HG03378 (cell line): Measurements from ENCODE around the gene SLC35B3.
"Not testable (repeated sequence)": the region's sequence is repeated elsewhere in the genome, so short reads cannot be mapped to it uniquely, and the experiment has no call there.

ENCODE experiments used
- ATAC-seq: cut with Tn5 transposase; IDR thresholded peaks from one replicate; pipeline ENCODE4 v1.9.1; 2021; ENCODE audit warnings: mild to moderate bottlenecking, moderate library complexity; ENCODE audit not compliant: unreplicated experiment

The SLC35B3 gene

DNA sequence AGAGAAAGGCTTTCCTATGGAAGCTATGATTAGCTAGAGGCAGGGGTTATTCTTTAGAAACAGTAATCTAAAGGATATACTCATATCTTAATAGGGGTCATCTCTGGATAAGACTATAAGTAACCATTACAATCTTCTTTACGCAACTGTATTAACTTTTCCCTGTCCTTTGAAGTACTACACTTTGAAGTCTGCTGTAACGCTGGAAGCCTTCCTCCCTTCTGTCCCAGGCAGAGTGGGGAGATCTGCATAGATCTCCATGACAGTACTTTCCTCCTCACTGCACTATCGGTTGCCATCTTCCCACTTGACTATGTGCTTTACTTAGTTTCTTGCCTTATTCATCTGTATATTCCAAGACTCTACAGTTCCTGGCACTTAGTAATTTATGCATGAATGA is 20.1 kb downstream of the SLC35B3 start:
- ATAC-seq = no peak

DNA sequence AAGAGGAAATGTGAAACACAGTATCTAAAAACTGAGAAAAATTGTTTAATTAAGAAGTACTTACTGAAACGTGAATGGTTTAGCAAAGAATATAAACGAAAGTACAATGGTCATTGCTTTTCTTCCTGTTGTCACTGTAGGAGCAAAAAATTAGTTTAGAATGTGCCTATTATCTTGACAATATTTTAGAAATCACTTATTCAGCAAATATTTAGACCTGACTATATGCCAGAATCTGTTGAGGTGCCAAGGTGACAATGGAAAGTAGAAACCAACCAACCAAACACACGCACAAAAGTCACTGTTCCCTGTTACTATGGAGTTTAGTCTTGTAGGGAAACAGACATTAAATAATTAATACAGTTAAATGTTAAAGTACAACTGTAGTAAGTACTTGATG is 20.5 kb downstream of the SLC35B3 start:
- ATAC-seq = no peak

DNA sequence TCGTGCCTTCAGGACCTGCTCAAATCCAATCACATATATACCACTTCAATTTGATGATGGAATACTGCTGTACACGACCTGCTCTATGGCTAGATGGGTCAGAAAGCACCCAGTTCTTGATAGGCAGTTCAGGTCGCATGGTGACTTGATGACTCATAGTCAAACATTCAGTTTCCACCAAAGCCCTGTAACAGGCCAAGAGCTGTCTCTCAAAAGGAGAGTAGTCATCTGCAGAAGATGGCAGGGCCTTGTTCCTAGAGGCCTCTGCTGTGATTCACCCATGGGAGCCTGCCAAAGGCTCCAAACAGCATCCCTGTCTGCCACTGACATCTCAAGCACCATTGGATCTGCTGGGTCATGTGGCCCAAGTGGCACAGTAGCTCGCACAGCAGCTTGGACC is 29.4 kb downstream of the SLC35B3 start:
- ATAC-seq = not testable (repeated sequence)

DNA sequence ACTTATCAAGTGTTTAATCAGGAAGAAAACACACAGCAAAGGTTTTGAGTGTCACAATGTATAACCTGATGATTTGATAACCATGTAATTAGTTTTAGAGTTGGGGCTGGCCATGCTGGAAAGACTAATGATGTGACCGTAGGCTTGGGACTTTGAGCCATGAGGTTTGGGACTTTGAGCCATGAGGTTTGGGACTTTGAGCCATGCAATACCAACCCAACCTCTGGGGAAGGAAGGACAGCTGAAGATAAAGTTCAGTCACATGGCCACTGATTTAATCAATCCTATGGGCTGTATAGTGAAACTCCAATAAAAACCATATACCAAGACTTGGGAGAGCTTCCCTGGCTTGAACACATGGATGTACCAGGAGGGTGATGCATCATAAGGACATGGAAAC is 32.8 kb downstream of the SLC35B3 start:
- ATAC-seq = no peak

DNA sequence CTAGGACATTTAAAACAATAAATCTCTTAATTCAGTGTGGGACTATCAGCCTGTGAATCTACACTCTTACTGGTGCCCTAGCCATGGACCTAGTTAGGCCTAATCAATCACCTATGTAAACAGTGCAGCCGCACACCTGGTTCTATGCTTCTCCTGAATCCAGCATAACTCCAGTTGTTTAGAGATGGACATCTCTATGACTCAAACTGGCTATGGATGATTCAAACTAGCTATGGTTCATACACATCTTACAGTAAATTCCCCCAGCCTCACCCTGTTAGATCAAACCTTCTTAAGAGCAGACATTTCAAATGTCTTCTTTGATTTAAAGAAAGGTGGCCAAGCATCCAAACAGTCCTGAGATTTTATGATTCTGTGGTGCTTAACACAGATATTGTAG is 34.7 kb downstream of the SLC35B3 start:
- ATAC-seq = no peak

DNA sequence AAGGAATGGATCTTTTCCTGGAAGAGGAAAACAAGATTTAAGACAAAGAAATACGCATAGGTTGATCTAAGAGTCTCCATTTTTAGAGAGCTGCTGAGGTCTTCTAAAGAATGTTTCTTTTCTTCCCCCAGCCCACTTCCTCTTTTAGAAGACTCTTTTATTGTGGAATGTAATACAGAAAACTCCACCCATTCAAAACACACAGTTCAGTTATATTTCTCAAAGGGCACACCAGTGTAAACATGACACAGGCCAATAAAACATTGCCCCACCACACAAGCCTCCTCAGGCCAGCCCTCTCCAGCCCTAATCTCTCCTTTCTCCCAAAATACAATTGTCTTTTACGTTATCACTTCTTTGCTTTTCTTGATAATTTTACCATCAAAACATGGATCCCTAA is 42.8 kb downstream of the SLC35B3 start:
- no peak for ATAC-seq

DNA sequence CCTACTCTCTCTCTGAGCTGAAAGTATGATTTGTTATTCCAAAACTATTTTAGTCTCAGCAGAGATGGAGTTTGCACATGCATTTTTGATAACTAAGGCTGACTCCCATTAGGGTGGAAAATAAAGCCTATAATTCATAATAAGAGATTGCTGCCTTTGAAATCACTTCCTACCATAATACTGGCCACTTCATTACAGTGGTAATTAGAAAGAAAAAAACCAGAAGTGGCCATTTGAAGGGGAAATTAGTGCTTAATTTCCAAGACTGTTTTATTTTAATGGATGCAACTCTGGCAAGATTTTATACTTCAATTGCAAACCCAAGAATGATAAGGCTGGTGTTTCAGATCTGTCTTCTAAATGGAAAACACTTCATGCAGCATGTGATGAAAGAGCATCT is 43.4 kb downstream of the SLC35B3 start:
- ATAC-seq = no peak

DNA sequence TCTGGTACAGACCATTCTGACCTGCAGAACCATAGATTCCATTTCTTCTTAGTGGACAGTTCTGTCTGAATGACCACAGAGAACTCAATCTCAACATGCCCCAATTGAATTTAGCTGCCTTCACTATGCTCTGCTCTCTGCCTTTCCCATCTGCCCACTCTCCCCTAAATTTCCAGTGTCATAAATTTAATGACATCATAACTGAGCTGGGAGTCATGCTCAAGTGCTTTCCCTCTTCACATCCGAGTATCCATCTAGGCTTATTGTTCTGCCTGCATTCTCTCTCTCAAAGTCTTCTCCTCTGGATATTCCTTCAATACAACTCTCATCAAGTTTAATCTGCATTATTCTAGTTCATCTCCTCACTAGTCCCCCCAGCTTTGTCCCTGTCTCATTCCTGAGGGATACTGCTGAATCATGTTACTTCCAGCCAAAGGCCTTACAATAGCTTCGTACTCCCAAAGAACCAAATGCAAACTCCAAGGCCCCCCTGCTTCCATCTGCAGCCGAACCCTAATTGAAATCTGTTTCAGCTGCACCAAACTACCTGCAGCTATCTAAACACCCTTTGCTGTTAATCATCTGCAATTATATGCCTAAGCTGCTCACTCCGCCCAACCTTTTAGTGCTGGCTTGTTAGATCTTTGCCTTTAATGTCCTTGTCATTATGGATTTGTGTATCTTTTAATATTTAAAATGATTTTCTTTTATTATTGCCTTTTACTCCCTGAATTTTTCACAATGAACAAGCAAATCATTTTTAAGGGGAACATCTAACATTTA is 46.1 kb downstream of the SLC35B3 start:
- no peak for ATAC-seq

DNA sequence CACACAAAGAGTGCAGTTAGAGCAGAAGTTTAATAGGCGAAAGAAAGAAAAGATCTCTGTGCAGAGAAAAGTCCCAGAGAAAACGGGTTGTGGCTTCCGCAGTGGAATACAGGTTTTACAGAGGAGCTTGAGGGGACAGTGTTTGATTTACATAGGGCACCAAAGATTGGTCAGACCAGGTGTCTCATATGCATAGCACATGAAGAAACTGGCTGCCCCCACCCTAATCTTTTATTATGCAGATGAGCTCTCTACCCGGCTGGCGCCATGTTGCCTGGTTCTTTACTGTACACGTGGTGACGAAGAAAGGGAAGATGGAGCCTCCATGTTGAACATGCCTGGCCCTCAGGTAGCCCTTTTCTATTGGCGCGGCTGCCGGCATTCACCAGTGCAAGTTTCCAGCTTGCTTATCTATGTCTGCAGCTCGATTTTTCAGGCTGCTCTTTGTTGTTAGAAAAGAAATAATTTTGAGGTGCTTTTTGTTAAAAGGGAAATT is 47.4 kb downstream of the SLC35B3 start:
- ATAC-seq = no peak

DNA sequence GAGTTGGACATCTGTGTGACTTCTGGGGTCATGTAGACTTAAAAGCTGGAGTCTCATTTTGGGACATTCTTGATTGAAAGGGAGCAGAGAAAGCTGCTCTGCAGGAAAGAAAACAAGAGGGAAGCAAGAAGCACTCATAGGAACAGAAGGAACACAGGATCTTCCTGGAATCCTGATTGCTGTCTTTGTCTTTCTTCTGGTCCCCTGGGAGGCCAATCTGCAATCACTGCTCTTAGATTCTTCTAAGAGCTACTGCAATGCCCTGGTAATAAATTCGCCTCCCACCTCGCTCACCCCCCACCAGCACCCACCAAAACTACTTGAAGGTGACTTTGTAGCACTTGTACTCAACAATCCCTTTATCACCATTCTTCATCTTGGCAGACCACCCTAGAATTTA is 51.8 kb downstream of the SLC35B3 start:
- ATAC-seq = no peak

DNA sequence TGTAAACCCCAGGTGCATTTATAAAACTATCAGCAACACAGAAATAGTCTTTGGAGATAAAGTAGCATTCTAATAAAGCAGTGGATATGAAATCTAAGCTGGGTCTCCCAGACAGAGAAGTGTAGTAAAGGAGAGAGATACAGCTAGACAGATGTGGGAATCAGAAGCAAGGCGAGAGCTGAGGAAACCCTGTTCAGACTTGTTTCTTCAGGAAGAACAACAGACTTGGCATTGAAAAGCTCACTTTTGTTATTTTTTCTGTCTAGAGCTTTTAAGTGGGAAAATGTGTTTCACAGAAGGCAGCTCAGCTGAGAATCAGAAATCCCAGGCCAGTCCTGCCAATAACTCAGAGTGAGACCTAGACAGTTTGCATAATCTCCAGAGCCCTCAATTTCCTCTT is 52.9 kb downstream of the SLC35B3 start:
- no peak for ATAC-seq

DNA sequence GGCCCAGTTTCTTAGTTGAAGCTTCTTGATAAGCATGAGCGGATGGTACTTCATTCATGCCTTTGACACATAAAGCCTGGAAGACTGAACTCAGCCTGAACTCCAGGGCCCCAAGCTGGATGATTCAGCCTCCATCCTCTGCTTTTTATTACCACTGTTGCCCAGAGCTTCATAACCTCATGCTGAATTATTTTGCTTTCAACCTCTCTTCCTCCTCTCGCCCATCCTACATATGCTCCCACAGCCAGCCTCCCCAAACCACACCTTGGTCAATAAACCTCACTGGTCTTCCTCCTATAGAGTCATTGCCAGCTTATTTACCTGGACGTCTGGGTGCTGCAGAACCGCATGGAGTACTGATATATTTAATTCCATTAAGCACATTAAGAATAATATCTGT is 59.4 kb downstream of the SLC35B3 start:
- ATAC-seq = no peak
